ENCODE measurements around the gene WNT3A. TPM values are rescaled to one million over a fixed set of nuclear protein-coding genes. Genes with fewer than 3 reads are reported as not detected.

The WNT3A gene
- total RNA-seq, 4 donors from 2014 or later, result 2.8 to 6.3 (median 3.8) TPM

DNA sequence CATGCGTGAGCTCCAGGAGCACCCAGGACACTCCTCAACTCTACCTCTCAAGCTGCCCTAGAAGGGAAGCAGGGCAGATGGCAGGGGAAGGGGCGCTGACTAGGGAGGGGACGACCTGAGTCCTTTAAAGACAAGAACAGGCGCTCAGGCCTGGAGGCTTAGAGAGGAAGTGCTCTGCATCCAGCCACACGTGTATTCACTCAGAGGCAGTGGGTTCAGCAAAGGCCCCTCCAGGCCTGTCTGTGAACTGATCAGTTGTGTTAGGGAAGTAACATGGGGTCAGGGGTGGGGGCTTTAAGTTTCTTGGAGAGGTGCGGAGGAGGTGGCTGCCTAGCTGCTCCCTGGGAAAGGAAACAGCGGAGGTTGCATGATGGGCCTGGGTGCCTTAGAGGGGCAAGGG lies 38.6 kb downstream of the WNT3A start:
- WGBS, result 75% methylated on average over 7 of the region's 7 CpGs
- H3K27ac ChIP-seq, result no peak overlapping the region
- no peaks in the 10 kb centered on the region for H3K9me3 ChIP-seq
- TF ChIP-seq POLR2A (IDR thresholded peaks at IDR 0.05) (no peak), POLR2AphosphoS5 (IDR thresholded peaks at IDR 0.05) (no peak), EP300 (IDR thresholded peaks at IDR 0.05) (no peak), CTCF (IDR thresholded peaks at IDR 0.05) (no peak)
- H3K4me3 ChIP-seq, result no peak overlapping the region
- peak in 1 of 2 donors; percentile 59 for DNase-seq (ENCODE audit: low spot score in 2 of 2)
- peaks cover 4% of the 10 kb centered on the region for H3K4me1 ChIP-seq
- no peaks in the 10 kb centered on the region for H3K36me3 ChIP-seq
- peaks cover under 1% of the 10 kb centered on the region for H3K27me3 ChIP-seq

- Histone ChIP-seq H3K36me3 (no peaks in the 10 kb centered on the region), H3K27me3 (peaks cover 5% of the 10 kb centered on the region), H3K9me3 (no peaks in the 10 kb centered on the region), H3K4me1 (peaks cover 4% of the 10 kb centered on the region), H3K27ac (no peak overlapping the region), H3K4me3 (no peak overlapping the region)
- TF ChIP-seq CTCF (IDR thresholded peaks at IDR 0.05) (no peak), POLR2AphosphoS5 (IDR thresholded peaks at IDR 0.05) (no peak), POLR2A (IDR thresholded peaks at IDR 0.05) (no peak), EP300 (IDR thresholded peaks at IDR 0.05) (no peak)
- 69% methylated on average over 9 of the region's 9 CpGs for WGBS
- DNase-seq (ENCODE audit: low spot score in 2 of 2), result peak in 1 of 2 donors; percentile 55
Observed at GRCh38 chr1:228045871-228046270, 39.1 kb downstream of the WNT3A start.

GRCh38 chr1:228046421-228047182 lies 39.8 kb downstream of the WNT3A start:
- WGBS, result 93% methylated on average over 8 of the region's 8 CpGs
- H3K27ac ChIP-seq, result no peak overlapping the region
- no peak for TF ChIP-seq POLR2A (IDR thresholded peaks at IDR 0.05)
- no peak for TF ChIP-seq CTCF (IDR thresholded peaks at IDR 0.05)
- TF ChIP-seq EP300 (IDR thresholded peaks at IDR 0.05), result no peak
- no peak for TF ChIP-seq POLR2AphosphoS5 (IDR thresholded peaks at IDR 0.05)

DNA sequence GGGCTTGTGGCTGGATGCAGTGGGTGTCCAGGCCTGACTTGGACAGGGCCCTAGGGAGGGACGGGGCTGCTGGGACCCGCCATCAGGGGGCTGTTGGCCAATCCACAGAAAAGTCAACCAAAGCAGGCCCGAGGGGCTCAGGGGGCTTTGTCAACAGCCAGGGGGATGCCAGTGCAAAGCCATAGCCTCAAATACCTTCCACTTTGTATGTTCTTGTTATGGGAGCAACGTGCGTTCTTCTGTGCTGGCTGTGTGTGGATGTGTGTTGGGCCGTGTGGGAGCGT lies 40.3 kb downstream of the WNT3A start:
- H3K27ac ChIP-seq, result no peak overlapping the region
- no peak overlapping the region for H3K4me3 ChIP-seq
- no peak for TF ChIP-seq EP300 (IDR thresholded peaks at IDR 0.05)
- no peak for TF ChIP-seq CTCF (IDR thresholded peaks at IDR 0.05)
- TF ChIP-seq POLR2A (IDR thresholded peaks at IDR 0.05), result no peak
- no peak for TF ChIP-seq POLR2AphosphoS5 (IDR thresholded peaks at IDR 0.05)
- DNase-seq (ENCODE audit: low spot score in 2 of 2), result no peak
- H3K27me3 ChIP-seq, result peaks cover 7% of the 10 kb centered on the region
- peaks cover 4% of the 10 kb centered on the region for H3K4me1 ChIP-seq
- no peaks in the 10 kb centered on the region for H3K36me3 ChIP-seq
- 86% methylated on average over 7 of the region's 7 CpGs for WGBS
- H3K9me3 ChIP-seq, result no peaks in the 10 kb centered on the region

More at GRCh38 chr1:228046421-228047182, 39.8 kb downstream of the WNT3A start:
- no peak overlapping the region for H3K4me3 ChIP-seq
- peaks cover 7% of the 10 kb centered on the region for H3K27me3 ChIP-seq
- no peak for DNase-seq (ENCODE audit: low spot score in 2 of 2)
- no peaks in the 10 kb centered on the region for H3K9me3 ChIP-seq
- H3K4me1 ChIP-seq, result peaks cover 4% of the 10 kb centered on the region
- H3K36me3 ChIP-seq, result no peaks in the 10 kb centered on the region

- no peak for DNase-seq (ENCODE audit: low spot score in 2 of 2)
- Histone ChIP-seq H3K36me3 (no peaks in the 10 kb centered on the region), H3K27ac (no peak overlapping the region), H3K27me3 (peaks cover 7% of the 10 kb centered on the region), H3K4me3 (no peak overlapping the region), H3K4me1 (peaks cover 4% of the 10 kb centered on the region), H3K9me3 (no peaks in the 10 kb centered on the region)
- TF ChIP-seq POLR2A (IDR thresholded peaks at IDR 0.05), result no peak
- no peak for TF ChIP-seq POLR2AphosphoS5 (IDR thresholded peaks at IDR 0.05)
- TF ChIP-seq EP300 (IDR thresholded peaks at IDR 0.05), result no peak
- no peak for TF ChIP-seq CTCF (IDR thresholded peaks at IDR 0.05)
- no CpG with 5 or more reads among the region's 5 CpGs for WGBS
Observed at GRCh38 chr1:228048120-228048519, 41.3 kb downstream of the WNT3A start.
